CD4-positive, alpha-beta T cell treated with Interleukin-10 for 1 hour (primary cell): Measurements from ENCODE around the gene TSHZ3.

Experiments
- DNase-seq: peaks from one replicate; pipeline ENCODE4 v3.0.0-alpha.2; 2020

Gene TSHZ3

DNA sequence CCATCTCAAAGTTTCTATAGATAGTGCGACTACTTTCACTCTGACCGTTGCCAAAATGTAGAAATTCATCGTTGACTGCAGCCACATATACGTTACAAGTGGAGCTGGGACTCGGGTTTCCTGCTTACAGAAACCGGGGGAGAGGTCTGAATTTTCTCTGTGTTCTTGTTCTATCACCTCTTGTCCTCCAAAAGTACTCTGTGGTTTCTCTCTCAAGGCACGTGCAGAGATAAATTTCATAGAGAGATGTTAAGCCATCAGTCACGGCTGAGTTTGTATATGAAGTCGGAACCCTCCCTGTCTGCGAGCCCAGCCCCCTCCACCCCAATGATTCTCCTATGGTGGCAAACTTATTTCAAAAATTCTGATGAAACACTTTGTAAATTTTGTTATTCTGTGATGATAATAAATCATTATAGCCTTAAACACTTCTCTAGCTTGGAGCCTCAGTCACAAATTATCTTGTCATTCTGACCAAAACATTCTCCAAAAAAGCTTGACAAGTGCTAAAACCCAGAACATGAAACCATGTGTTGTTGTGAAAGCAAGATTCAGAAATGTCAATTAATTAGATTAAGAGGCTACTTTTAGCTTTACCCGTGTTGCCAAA, 87.5 kb downstream of the TSHZ3 start:
- no peak for DNase-seq

DNA sequence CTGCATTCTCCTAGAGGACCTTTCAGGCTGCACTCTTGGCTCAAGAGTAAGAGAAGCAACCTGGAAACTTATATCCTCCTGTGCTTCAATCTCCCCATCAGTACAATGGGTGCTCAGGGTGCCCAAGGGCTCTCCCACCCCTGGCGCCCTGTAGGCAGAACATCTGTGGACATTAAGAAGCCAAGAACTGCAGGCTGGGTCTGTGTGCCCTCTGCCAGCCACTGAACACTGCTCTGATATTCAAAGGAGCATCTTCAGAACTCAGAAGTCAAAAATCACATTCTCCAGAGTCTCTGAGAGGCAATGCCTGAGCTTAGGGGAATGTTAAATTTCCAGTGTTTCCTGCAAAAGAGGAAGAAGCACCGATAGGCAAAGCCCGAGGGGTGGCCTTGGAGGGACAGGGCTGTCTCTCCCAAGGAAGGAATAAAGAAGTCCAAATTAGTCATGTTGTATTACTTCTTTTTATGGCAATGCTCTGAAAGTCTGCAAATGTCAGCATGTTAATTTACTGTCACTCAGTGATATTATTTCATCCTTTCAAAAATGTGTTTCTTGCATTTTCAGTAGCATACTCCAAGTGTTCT, 88.1 kb downstream of the TSHZ3 start:
- DNase-seq = no peak

DNA sequence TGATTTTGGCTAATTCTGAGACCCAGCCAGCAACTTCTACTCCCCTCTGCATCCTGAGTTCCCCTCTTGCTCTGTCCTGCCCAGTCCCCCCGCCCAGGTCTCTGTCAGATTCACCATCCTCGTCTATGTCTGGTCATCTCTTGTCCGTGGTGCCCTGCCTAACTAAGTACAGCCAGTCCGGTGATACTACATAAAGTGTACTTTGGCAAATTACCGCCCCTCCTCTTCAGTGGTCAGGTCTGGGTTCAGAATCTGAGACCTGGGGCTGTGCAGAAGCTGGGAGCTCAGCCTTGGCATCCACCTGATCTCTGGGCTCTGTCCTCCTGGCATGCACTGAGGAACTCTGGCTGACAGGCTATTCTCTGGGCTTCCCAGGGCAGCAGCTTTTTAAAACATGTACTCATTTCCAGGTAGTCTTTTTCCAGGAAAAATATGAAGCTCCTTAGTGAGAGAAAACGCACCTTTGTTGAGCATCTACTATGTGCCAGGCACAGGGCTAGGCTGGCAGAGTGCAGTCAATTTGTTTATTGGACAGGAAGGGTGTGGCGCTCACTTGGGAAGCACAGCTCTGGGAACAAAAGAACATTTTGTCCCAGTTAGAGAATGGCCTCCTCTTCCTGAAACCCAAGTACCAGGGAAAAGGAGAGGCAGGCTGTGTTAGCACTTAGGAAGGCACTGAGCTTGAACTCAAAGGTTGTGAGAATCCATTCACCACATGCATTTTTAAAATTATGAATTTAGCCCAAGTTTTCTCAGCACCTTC, 88.9 kb downstream of the TSHZ3 start:
- DNase-seq = no peak

DNA sequence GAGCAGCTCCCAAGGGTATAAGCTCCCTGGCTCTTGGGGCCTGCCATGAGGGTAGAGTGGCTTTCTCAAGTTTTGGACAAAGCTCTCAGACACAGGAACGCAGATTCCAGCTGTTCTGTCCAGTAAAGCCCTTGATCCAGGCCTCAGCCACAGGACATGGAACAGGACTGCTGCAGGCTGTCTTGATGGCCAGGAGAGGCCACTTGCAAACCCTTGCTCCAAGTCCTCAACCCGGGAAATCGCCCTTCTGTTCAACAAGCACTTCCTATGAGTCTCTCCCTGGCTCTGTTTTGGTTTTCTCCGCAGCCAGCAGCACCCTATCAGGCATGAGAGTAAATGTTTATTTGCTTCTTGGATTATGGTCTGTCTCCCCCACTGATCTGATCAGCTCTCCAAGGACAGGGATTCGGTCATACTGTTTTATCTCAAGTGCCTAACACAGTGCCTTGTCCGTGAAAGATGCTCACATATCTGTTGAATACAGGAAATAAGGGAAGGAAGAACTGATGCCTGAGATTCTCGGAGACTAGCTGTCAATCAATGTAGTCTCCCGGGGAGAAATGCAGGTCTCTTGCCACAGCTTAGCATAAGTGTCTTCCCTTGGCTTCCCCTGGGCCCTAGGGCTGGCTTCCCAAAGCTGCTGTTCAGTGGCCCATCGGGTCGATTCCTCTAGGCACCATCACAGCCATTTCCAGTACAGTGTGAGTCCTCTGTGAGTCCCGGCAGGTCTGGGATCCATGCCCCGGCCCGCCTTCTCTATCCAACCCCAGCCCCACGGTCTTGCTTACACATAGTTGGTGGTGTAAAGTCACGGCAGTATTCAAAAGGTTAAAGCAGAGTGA, 90.8 kb downstream of the TSHZ3 start:
- DNase-seq = no peak

DNA sequence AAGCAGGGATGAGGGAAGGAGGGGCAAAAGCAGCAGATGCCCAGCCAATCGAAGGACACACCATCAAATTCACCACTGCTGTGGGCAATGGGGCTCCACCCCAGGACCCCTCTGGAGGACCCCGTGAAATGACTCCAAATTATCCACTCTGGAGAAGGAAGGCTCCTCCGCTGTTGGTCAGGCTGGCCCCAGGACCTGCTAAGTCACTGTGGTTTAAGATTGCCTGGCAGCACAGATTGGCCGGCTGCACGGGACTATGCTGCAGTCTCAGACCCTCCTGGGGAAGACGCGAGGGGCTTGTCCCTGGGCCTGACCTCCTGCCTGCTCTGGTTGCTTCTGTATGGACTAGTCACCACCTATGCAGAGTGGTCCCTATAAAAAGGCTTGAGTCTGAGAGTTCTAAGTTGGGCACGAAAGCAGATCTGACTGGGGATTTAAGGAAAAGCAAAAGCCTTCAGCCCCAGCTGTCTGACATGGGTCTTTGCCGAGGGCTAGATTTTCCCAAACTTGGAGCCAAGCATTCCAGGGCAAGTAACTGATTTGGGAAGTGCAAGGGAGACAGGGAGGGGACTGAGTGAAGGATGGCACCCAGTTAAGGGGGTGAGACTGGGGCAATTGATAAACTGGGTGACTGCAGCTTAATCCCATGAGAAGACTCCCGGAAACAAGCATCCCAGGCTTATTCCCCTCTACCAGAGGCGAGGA, 91.7 kb downstream of the TSHZ3 start:
- no peak for DNase-seq

DNA sequence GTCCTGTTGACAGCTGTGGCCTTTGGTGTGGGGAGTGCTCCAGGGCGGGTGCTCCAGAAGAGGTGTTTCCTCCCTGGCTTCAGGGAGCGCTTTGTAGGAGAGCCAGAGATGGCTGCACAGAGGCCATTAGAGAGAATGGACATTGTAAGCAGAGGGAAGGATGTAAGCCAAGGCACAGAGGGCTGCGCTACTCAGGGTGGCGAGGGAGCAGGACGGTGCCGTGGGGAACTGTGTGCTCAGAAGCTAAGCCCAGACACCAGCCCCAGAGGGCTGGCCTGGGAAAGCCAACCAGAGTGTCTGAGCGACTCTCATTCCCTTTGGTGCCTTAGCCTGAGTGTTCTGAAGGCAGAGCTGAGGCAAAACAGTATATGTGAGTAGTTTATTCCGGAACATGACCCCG, 92.2 kb downstream of the TSHZ3 start:
- DNase-seq = no peak

DNA sequence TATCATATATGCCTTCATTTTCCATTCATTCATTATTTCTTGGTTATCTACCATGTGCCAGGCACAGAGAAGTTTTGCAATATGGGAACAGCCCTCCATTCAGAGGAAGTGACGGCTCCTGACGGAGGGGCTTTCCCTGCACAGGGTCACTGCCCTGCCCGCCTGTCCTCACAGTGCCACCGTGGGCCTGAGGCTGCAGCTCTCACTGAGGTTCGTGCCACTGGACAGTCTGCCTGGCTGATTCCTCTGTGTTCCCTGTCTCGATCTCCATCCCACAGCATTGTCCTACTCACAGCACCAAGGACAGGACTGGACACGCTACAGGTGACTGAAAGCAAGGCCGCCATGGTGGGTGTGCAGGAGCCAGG, 92.7 kb downstream of the TSHZ3 start:
- no peak for DNase-seq

DNA sequence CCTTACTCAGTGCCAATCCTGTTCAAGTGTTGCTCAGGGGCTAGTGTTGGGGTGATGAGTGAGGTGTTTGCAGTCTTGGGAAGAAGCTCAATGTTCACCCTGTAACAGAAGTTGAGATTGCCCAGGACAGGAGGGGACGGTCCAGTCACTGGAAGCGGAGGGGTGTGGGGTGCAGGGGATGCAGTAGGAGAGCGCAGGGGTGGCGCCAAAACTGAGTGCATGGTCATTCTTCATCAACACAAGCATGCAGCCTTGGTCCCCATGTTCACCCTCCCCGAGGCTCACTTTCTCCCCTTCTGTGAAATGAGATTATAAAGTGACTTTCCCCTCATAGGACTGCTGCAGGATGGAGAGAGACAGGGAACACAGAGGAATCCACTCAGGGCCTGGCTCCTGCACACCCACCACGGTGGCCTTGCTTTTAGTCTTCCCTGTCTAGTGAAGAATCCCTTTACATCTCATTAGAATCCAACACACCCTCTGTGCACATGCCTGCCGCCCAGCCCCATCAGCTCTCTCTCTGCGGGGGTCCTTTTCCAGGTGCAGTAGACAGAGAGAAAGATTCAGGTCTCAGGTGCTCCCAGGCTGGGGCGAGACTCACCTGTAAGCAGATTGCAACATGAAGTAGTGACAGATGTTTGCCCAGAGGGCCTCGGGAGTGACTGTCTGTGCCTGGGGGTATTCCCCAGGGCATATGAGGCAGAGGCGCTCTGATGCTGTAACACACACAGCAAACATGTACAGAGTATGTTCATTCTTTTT, 93.2 kb downstream of the TSHZ3 start:
- DNase-seq = no peak

DNA sequence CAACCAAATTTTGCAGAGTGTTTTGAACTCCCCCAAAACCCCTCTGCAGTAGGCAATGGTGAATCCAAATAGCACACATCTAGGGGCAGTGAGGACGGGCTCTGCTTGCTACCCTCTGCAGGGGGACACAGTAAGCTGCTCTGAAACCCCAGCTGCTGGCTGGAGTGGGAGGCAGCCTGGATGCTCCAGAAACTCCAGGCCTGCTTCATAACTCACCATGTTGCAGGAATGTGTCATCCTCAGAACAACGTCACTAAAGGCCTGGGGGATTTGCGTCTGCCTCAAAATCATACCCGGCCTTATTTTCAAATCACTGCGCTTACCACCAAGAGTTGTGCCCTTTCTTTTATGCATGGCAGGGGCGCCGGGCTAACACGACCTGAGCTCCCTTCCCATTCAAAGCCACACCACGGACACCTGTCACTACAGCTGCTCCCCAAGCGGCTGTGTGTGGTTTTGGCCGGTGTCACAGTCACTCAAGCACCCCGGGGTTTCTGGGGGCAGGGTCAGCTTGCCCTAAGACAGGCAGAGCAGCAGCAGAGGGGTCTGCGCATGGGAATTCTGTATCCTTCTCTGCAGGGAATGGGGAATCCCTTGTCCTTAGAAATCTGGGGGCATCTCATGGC, 93.9 kb downstream of the TSHZ3 start:
- no peak for DNase-seq

DNA sequence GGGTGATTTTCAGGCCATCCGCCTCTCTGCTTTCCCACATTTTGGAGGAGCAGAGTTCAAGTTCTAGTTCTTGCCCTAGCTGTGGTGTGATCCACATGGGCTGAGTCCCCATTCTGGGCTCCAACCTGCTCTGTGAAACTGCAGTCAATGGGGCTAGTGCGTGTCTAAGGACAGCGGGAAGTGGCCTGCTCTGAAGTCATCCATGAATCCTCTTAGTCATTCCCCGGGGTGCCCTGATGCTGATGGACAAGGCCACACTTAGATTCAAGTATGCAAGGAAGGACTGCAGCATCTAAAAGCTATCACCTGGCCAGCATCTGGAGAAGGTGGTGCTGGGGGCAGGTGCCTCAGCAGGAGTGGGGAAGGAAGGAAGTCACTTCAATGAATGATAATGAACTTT, 94.6 kb downstream of the TSHZ3 start:
- DNase-seq = no peak

DNA sequence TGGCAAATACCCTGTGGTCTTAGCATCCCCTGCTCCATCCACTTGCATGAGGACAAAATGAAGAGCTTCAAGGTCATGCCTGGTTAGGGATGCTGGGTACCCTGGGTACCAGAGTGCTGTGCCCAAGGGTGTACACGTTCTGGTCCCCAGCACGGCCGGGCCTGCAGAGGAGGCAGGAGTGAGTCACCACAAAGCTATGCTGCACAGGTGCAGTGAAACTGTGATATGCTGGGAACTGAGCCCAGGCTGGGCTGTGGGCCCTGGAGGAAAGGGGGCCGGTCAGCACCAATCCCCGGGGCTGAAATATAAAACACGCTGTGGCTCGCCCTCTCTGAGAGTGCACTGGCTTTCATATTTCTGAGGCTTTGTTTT, 95.1 kb downstream of the TSHZ3 start:
- no peak for DNase-seq

DNA sequence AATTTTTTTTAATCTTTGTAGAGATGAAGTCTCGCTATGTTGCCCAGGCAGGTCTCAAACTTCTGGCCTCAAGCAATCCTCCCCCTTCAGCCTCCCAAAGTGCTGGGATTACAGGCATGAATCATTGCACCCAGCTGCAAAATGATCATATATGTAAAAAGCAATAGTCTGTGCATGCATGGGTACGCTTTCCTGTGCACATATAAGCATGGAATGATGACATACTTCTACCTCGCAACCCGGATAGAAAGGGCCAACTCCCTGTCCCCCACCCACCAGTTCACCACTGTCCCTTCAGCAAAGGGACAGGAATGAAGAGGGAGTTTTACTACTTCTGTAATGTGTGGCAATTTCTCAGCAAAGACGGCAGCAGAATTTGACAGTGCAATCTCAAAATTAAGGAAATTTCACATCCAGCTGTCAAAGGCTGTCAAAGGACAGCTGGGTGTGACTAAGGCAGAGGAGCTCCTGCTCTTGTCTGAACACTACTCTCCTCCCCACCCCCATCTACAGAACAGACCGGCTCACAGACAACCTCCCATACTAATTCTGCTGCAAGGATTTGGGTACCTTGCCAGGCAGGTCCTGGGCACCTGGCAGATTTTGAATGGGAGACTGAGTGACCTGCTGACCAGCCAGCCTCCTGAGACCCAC, 95.6 kb downstream of the TSHZ3 start:
- DNase-seq = no peak

DNA sequence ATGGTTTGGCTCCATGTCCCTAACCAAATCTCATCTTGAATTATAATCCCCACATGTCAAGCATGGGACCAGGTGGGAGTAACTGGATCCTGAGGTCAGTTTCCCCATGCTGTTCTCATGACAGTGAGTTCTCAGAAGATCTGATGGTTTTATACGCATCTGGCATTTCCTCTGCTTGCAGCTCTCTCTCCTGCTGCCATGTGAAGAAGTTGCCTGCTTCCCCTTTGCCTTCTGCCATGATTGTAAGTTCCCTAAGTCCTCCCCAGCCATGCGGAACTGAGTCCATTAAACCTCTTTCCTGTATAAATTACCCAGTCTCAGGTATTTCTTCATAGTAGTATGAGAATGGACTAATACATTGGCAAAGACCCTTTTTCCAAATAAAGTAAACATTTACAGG, 96.8 kb downstream of the TSHZ3 start:
- no peak for DNase-seq

DNA sequence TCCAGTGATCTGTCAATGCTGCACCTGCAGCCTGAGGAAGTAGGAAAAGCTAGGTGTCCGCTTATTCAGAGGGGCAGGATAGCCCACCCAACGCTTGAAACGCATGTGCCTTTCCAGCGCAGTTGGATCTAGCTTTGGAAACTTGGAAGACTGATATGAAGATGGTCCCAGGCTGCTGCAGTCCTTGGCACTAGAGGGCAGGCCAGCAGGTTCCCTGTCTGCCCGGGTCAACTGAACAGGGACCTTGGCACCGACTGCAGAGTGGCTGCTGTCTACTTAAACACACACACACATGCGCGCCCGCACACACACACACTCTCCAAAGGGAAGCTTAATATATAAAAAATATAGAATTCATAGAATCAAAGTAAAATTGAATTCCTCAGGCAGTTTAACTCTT, 100.0 kb downstream of the TSHZ3 start:
- no peak for DNase-seq

DNA sequence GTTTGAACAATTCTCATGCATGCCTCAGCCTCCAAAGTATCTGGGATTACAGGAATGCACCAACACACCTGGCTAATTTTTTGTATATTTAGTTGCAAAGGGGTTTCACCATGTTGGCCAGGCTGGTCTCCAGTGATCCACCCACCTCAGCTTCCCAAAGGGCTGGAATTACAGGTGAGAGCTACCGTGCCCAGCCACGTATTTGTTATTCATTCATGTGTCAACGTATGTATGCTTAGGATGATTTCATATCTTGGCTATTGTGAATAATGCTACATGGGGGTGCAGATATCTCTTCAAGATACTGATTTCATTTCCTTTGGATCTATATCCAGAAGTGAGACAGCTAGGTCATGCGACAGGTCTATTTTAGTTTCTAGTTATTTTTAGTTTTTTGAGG, 113.4 kb downstream of the TSHZ3 start:
- DNase-seq = no peak

DNA sequence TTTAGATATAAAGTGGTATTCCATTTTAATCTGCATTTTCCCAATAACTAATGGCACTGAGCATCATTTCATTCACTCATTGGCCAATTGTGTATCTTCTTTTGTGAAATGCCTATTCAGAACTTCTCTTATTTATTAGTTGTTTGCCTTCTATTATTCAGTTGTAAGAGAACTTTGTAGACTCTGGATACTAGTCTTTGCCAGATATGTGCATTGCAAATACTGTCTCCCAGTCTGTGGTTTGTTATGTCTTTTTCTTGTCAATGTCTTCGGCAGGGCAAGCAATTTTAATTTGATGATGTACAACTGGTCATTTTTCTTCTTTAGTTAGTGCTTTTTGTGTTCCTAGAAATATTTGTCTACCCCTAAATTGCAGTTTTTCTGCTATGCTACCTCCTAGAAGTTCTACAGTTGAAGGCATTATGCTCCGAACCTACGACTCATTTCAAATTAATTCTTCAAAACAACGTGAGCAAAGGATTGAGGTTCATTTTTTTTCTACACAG, 115.9 kb downstream of the TSHZ3 start:
- DNase-seq = no peak

DNA sequence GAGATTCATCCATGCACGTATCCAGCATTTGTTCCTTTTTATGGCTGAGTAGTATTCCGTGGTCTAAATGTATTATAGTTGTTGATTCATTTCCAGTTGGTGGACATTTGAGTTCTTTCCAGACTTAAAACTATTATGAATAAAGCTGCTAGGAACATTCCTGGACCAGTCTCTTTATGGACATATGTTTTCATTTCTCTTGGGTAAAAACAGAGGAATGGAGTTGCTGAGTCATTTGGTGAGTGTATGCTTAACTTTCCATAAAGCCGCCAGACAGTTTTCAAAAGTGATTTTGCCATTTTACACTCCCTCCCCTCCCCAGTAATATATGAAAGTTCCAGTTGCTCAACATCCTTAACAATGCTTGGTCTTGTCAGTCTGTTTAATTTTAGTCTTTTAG, 116.4 kb downstream of the TSHZ3 start:
- no peak for DNase-seq

DNA sequence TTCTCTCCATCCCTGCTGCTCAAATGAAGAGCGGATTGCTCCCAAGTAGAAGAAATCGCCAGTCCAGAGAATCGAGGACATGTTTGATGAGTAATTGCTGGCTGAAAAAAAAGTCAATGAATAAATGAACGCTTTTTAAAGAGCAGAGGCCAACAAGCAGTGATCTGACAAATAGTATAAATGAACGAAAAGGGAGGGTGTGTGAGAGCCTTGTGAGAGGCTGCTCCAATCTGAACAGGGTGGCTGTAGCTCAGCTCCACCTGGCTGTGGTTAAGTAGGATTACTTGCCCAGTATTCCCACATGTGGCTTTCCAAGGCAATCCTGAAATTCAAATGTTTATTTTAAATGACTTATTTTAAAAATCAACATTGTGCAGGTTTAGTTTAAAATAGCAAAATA, 117.1 kb downstream of the TSHZ3 start:
- no peak for DNase-seq

DNA sequence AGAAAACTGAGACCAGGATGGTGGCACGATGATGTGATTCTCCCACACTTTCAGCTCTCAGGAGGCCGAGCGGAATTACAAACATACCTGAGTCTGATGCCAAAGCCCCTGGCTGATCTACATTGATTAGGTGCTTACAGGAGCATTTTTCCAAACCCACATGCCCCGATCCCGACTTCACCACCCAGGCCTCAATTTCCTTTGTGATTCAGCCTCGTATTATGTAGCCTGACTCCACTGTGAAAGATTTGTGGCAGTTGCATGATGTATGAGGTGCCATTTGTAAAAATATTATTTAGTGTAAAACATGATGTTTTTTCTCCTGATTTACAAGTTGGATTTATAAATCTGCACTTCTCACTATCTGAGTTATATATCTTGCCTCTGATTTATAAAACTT, 118.0 kb downstream of the TSHZ3 start:
- no peak for DNase-seq

DNA sequence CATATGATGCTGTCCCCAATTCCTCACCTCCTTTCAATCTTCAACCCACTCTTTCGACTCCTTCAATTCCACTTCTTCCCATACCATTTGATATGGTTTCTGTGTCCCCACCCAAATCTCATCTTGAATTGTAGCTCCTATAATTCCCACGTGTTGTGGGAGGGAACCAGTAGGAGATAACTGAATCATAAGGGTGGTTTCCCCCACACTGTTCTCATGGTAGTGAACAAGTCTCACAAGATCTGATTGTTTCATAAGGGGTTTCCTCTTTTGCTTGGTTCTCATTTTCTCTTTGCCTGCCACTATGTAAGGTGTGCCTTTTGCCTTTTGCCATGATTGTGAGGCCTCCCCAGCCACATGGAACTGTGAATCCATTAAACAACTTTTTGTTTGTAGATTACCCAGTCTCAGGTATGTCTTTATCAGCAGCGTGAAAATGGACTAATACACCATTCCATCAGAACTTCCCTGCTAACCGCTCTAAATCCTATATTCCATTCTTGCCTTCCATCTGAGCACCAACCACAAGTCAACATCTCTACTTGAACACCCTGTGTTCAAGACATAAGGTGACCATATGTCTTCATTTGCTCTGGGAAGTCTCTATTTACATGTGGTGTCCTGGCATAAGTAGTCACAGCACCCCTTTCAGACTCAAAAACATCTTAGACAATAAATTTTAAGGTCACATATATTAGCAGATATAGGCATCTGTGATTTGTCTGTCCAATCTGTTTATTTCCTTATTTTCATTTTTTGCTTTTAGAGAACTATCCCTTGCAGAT, 122.9 kb downstream of the TSHZ3 start:
- no peak for DNase-seq
